H54 (cell line): ENCODE results near the gene RRBP1.

Source experiments
- DNase-seq: peaks from one replicate; pipeline ENCODE4 v3.0.0; 2011; ENCODE audit warnings: low spot score, mixed read lengths; ENCODE audit not compliant: insufficient read length
- FAIRE-seq: peaks from 3 replicates; lab custom pipeline; 2011; peaks lifted over from hg19 to GRCh38; lab: Jason Lieb, UNC
- POLR2A ChIP-seq: IDR thresholded peaks from 2 replicates; pipeline ENCODE4 v1.6.1; 2011; ENCODE audit warnings: low read depth, mild to moderate bottlenecking, low read length

RRBP1 gene

GRCh38 chr20:17647391-17648314 lies 34.4 kb downstream of the RRBP1 start:
- no peak for TF ChIP-seq POLR2A
- DNase-seq (no peak), FAIRE-seq (no peak)

- no peak for DNase-seq
- TF ChIP-seq POLR2A: no peak
- FAIRE-seq: no peak
Observed at GRCh38 chr20:17646961-17647301, 35.1 kb downstream of the RRBP1 start.

GRCh38 chr20:17646209-17646960 lies 35.7 kb downstream of the RRBP1 start:
- no peak for TF ChIP-seq POLR2A
- no peak for DNase-seq
- FAIRE-seq: no peak

GRCh38 chr20:17645546-17646208 lies 36.4 kb downstream of the RRBP1 start:
- TF ChIP-seq POLR2A: no peak
- DNase-seq: no peak
- no peak for FAIRE-seq

- DNase-seq: no peak
- no peak for FAIRE-seq
- no peak for TF ChIP-seq POLR2A
Observed at GRCh38 chr20:17645010-17645409, 37.0 kb downstream of the RRBP1 start.

GRCh38 chr20:17644451-17644850 lies 37.6 kb downstream of the RRBP1 start:
- DNase-seq (no peak), FAIRE-seq (no peak)
- TF ChIP-seq POLR2A: no peak

GRCh38 chr20:17643531-17644188 lies 38.4 kb downstream of the RRBP1 start:
- DNase-seq (no peak), FAIRE-seq (no peak)
- no peak for TF ChIP-seq POLR2A

- FAIRE-seq (no peak), DNase-seq (no peak)
- no peak for TF ChIP-seq POLR2A
Observed at GRCh38 chr20:17642404-17643269, 39.4 kb downstream of the RRBP1 start.

GRCh38 chr20:17641993-17642392 lies 40.0 kb downstream of the RRBP1 start:
- FAIRE-seq: no peak
- no peak for TF ChIP-seq POLR2A

GRCh38 chr20:17641520-17641964 lies 40.5 kb downstream of the RRBP1 start:
- no peak for TF ChIP-seq POLR2A
- FAIRE-seq (no peak), DNase-seq (no peak)

More at GRCh38 chr20:17641993-17642392, 40.0 kb downstream of the RRBP1 start:
- no peak for DNase-seq

GRCh38 chr20:17640875-17641378 lies 41.1 kb downstream of the RRBP1 start:
- DNase-seq (no peak), FAIRE-seq (no peak)
- TF ChIP-seq POLR2A: no peak

GRCh38 chr20:17640146-17640874 lies 41.7 kb downstream of the RRBP1 start:
- no peak for TF ChIP-seq POLR2A
- DNase-seq (no peak), FAIRE-seq (no peak)
